ENCODE measurements around the gene PCDHGB7.
"Not testable (repeated sequence)": the region's sequence is repeated elsewhere in the genome, so short reads cannot be mapped to it uniquely, and the experiment has no call there.

Gene PCDHGB7

DNA sequence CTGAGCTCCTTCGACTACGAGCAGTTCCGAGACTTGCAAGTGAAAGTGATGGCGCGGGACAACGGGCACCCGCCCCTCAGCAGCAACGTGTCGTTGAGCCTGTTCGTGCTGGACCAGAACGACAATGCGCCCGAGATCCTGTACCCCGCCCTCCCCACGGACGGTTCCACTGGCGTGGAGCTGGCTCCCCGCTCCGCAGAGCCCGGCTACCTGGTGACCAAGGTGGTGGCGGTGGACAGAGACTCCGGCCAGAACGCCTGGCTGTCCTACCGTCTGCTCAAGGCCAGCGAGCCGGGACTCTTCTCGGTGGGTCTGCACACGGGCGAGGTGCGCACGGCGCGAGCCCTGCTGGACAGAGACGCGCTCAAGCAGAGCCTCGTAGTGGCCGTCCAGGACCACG, 14.8 kb downstream of the PCDHGB7 start:
- H3K4me1 ChIP-seq (ENCODE audit: control insufficient read depth, insufficient read depth, low read length); H3K9ac ChIP-seq (ENCODE audit: low read length in 2 of 2); H3K27ac ChIP-seq (ENCODE audit: low read length); H3K36me3 ChIP-seq (ENCODE audit: control insufficient read depth in 2 of 2, insufficient read depth in 2 of 2, low read length in 2 of 2); H3K27me3 ChIP-seq (ENCODE audit: control insufficient read depth in 1 of 2, insufficient read depth in 2 of 2, low read length in 2 of 2): not testable (repeated sequence)
- H3K9me3 ChIP-seq (ENCODE audit: control insufficient read depth in 2 of 2, low read length in 2 of 2): peaks cover 5 to 53% of the 10 kb centered on the region in 2 donors
- peak overlapping the region; percentile 58 to 59 for H3K4me3 ChIP-seq (ENCODE audit: low read length in 2 of 2)

GRCh38 chr5:141432726-141433125, 15.2 kb downstream of the PCDHGB7 start:
- H3K9me3 ChIP-seq (ENCODE audit: control insufficient read depth in 2 of 2, low read length in 2 of 2): peaks cover 4 to 52% of the 10 kb centered on the region in 2 donors
- H3K4me1 ChIP-seq (ENCODE audit: control insufficient read depth, insufficient read depth, low read length); H3K36me3 ChIP-seq (ENCODE audit: control insufficient read depth in 2 of 2, insufficient read depth in 2 of 2, low read length in 2 of 2); H3K4me3 ChIP-seq (ENCODE audit: low read length in 2 of 2); H3K27ac ChIP-seq (ENCODE audit: low read length); H3K9ac ChIP-seq (ENCODE audit: low read length in 2 of 2); H3K27me3 ChIP-seq (ENCODE audit: control insufficient read depth in 1 of 2, insufficient read depth in 2 of 2, low read length in 2 of 2): not testable (repeated sequence)

GRCh38 chr5:141434006-141434405, 16.5 kb downstream of the PCDHGB7 start:
- Histone ChIP-seq H3K36me3 (ENCODE audit: control insufficient read depth in 2 of 2, insufficient read depth in 2 of 2, low read length in 2 of 2) (no peaks in the 10 kb centered on the region), H3K4me3 (ENCODE audit: low read length in 2 of 2) (no peak overlapping the region), H3K27ac (ENCODE audit: low read length) (no peak overlapping the region), H3K27me3 (ENCODE audit: control insufficient read depth in 1 of 2, insufficient read depth in 2 of 2, low read length in 2 of 2) (no peaks in the 10 kb centered on the region), H3K9ac (ENCODE audit: low read length in 2 of 2) (no peak overlapping the region), H3K9me3 (ENCODE audit: control insufficient read depth in 2 of 2, low read length in 2 of 2) (peaks cover 6 to 48% of the 10 kb centered on the region in 2 donors), H3K4me1 (ENCODE audit: control insufficient read depth, insufficient read depth, low read length) (no peaks in the 10 kb centered on the region)

- H3K27ac ChIP-seq (ENCODE audit: low read length): no peak overlapping the region
- no peak overlapping the region for H3K4me3 ChIP-seq (ENCODE audit: low read length in 2 of 2)
- peaks cover 0 to 3% of the 10 kb centered on the region in 2 donors for H3K36me3 ChIP-seq (ENCODE audit: control insufficient read depth in 2 of 2, insufficient read depth in 2 of 2, low read length in 2 of 2)
- H3K9ac ChIP-seq (ENCODE audit: low read length in 2 of 2): no peak overlapping the region
- no peaks in the 10 kb centered on the region for H3K4me1 ChIP-seq (ENCODE audit: control insufficient read depth, insufficient read depth, low read length)
- peaks cover 6 to 58% of the 10 kb centered on the region in 2 donors for H3K9me3 ChIP-seq (ENCODE audit: control insufficient read depth in 2 of 2, low read length in 2 of 2)
- H3K27me3 ChIP-seq (ENCODE audit: control insufficient read depth in 1 of 2, insufficient read depth in 2 of 2, low read length in 2 of 2): no peaks in the 10 kb centered on the region
These were observed 19.7 kb downstream of the PCDHGB7 start for GRCh38 chr5:141437221-141437620.

DNA sequence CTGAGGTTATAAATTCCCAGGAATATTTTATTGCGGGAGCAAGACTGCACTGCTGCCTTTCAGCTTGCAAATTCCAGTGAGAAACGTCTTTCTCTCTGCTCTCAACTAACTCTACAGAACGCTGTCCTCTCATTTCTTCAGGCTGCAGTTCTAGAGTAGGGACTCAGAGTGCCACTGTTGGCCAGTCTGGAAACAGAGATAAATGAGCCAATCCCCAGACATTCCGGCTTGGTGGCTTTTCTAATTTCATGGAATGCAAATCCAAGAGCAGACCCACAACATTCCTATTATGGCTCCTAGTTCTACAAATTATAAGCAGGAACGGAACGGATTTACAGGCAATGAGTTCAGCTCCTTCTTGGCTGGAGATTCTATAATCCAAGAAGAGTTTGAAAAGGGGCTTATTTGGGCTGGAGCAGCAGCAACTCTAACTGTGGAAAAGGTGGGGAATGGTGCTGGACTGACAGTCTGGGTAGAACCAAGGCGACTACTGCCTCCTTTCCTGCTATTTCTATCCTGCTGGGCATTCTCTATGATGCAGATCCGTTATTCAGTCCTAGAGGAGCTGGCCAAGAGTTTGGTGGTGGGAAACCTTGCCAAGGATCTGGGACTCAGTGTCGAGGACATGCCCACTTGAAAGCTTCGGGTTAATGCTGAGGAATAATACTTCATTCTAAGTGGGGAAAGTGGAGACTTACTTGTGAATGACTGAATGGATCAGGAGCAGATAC, 22.1 kb downstream of the PCDHGB7 start:
- peaks cover 9 to 47% of the 10 kb centered on the region in 2 donors for H3K9me3 ChIP-seq (ENCODE audit: control insufficient read depth in 2 of 2, low read length in 2 of 2)

DNA sequence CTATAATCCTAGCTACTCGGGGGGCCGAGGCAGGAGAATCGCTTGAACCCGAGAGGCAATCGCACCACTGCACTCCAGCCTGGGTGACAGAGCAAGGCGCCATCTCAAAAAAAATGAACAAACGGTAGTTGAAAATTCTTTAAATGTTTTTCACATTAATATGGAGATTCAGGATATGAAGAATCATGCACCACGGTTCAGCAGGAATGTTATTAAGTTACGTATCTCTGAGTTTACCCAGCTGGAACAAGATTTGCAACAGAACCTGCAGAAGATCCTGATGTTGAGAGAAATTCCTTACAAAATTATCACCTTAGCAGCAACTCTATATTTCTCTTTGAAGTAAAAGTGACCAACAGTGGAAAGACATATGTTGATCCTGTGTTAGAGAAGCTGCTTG, 22.9 kb downstream of the PCDHGB7 start:
- Histone ChIP-seq H3K4me1 (ENCODE audit: control insufficient read depth, insufficient read depth, low read length) (no peaks in the 10 kb centered on the region), H3K27me3 (ENCODE audit: control insufficient read depth in 1 of 2, insufficient read depth in 2 of 2, low read length in 2 of 2) (no peaks in the 10 kb centered on the region), H3K27ac (ENCODE audit: low read length) (no peak overlapping the region), H3K9ac (ENCODE audit: low read length in 2 of 2) (no peak overlapping the region), H3K9me3 (ENCODE audit: control insufficient read depth in 2 of 2, low read length in 2 of 2) (peaks cover 9 to 49% of the 10 kb centered on the region in 2 donors), H3K36me3 (ENCODE audit: control insufficient read depth in 2 of 2, insufficient read depth in 2 of 2, low read length in 2 of 2) (peaks cover 0 to 3% of the 10 kb centered on the region in 2 donors), H3K4me3 (ENCODE audit: low read length in 2 of 2) (peak overlapping the region in 1 of 2 donors; percentile 14)

More for the DNA sequence above, 22.1 kb downstream of the PCDHGB7 start:
- H3K9ac ChIP-seq (ENCODE audit: low read length in 2 of 2): no peak overlapping the region
- no peaks in the 10 kb centered on the region for H3K27me3 ChIP-seq (ENCODE audit: control insufficient read depth in 1 of 2, insufficient read depth in 2 of 2, low read length in 2 of 2)
- no peak overlapping the region for H3K27ac ChIP-seq (ENCODE audit: low read length)
- no peaks in the 10 kb centered on the region for H3K4me1 ChIP-seq (ENCODE audit: control insufficient read depth, insufficient read depth, low read length)
- peaks cover 0 to 3% of the 10 kb centered on the region in 2 donors for H3K36me3 ChIP-seq (ENCODE audit: control insufficient read depth in 2 of 2, insufficient read depth in 2 of 2, low read length in 2 of 2)
- no peak overlapping the region for H3K4me3 ChIP-seq (ENCODE audit: low read length in 2 of 2)

DNA sequence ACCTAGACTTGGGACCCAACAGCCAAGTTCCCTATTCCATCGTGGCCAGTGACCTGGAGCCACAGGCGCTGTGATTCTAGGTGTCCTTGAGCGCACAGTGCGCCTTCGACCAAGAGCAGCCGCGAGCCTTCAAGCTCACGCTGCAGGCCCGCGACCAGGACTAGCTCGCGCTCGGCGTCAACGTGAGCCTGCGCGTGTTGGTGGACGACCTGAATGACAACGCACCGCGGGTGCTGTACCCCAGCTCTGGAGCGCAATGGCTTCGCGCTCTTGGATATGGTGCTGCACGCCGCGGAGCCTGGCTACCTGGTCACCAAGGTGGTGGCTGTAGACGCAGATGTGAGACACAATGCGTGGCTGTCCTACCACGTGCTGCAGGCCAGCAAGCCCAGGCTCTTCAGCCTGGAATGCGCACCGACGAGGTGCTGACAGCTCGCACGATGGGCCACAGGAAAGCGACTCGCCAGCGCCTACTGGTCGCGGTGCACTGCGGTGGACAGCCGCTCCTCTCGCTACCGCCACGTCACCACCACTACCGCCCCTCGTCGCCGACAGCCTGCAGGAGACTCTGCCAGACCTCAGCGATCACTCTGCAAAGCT, 24.2 kb downstream of the PCDHGB7 start:
- no peaks in the 10 kb centered on the region for H3K4me1 ChIP-seq (ENCODE audit: control insufficient read depth, insufficient read depth, low read length)
- no peaks in the 10 kb centered on the region for H3K27me3 ChIP-seq (ENCODE audit: control insufficient read depth in 1 of 2, insufficient read depth in 2 of 2, low read length in 2 of 2)
- no peak overlapping the region for H3K27ac ChIP-seq (ENCODE audit: low read length)
- H3K9ac ChIP-seq (ENCODE audit: low read length in 2 of 2): no peak overlapping the region
- H3K4me3 ChIP-seq (ENCODE audit: low read length in 2 of 2): no peak overlapping the region
- peaks cover 9 to 46% of the 10 kb centered on the region in 2 donors for H3K9me3 ChIP-seq (ENCODE audit: control insufficient read depth in 2 of 2, low read length in 2 of 2)
- peaks cover 0 to 3% of the 10 kb centered on the region in 2 donors for H3K36me3 ChIP-seq (ENCODE audit: control insufficient read depth in 2 of 2, insufficient read depth in 2 of 2, low read length in 2 of 2)

- no peak overlapping the region for H3K9ac ChIP-seq (ENCODE audit: low read length in 2 of 2)
- no peaks in the 10 kb centered on the region for H3K4me1 ChIP-seq (ENCODE audit: control insufficient read depth, insufficient read depth, low read length)
- no peak overlapping the region for H3K27ac ChIP-seq (ENCODE audit: low read length)
- no peaks in the 10 kb centered on the region for H3K27me3 ChIP-seq (ENCODE audit: control insufficient read depth in 1 of 2, insufficient read depth in 2 of 2, low read length in 2 of 2)
- H3K4me3 ChIP-seq (ENCODE audit: low read length in 2 of 2): no peak overlapping the region
- H3K36me3 ChIP-seq (ENCODE audit: control insufficient read depth in 2 of 2, insufficient read depth in 2 of 2, low read length in 2 of 2): no peaks in the 10 kb centered on the region
- H3K9me3 ChIP-seq (ENCODE audit: control insufficient read depth in 2 of 2, low read length in 2 of 2): no peaks in the 10 kb centered on the region
These were observed 47.9 kb downstream of the PCDHGB7 start for GRCh38 chr5:141465351-141465750.

All from stomach smooth muscle (tissue), 2 donors.